Hepatic stellate cell (primary cell): ENCODE measurements around the gene RAB15.

Source experiments
- DNase-seq: peaks from one replicate; pipeline ENCODE4 v3.0.0; 2011; ENCODE audit warnings: low spot score

RAB15 gene

GRCh38 chr14:64906022-64906421 is 66.1 kb downstream of the RAB15 start:
- DNase-seq, result no peak

- DNase-seq, result no peak
These were observed 72.2 kb downstream of the RAB15 start for GRCh38 chr14:64899958-64900357.
